ENCODE results near the gene PSAT1. TPM values are rescaled to one million over a fixed set of nuclear protein-coding genes. Genes with fewer than 3 reads are reported as not detected.

PSAT1 gene
- total RNA-seq, 1 experiment from 2014 or later, result 179 TPM

DNA sequence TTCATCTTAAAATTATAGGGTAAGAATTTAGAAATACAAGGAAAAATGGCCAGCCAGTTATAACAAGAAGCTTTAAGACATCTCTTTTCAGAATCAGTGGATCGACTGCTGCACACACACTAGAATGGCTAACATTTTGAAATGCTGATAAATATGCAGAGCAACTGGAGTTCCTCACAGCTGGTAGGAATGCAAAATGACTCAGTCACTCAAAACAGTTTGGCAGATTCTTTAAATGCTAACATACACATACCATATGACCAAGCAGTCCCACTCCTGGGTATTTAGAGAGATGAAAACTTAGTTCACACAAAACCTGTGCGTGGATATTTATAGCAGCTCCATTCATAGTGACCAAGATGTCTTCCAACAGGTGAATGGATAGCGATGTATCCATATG lies 23.2 kb upstream of the PSAT1 start:
- no peak for TF ChIP-seq EZH2 (IDR thresholded peaks at IDR 0.05; ENCODE audit: borderline replicate concordance, low read depth, low read length, poor library complexity, severe bottlenecking)
- TF ChIP-seq, protein P1, sequence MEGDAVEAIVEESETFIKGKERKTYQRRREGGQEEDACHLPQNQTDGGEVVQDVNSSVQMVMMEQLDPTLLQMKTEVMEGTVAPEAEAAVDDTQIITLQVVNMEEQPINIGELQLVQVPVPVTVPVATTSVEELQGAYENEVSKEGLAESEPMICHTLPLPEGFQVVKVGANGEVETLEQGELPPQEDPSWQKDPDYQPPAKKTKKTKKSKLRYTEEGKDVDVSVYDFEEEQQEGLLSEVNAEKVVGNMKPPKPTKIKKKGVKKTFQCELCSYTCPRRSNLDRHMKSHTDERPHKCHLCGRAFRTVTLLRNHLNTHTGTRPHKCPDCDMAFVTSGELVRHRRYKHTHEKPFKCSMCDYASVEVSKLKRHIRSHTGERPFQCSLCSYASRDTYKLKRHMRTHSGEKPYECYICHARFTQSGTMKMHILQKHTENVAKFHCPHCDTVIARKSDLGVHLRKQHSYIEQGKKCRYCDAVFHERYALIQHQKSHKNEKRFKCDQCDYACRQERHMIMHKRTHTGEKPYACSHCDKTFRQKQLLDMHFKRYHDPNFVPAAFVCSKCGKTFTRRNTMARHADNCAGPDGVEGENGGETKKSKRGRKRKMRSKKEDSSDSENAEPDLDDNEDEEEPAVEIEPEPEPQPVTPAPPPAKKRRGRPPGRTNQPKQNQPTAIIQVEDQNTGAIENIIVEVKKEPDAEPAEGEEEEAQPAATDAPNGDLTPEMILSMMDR (conservative IDR thresholded peaks at IDR 0.05; ENCODE audit: low read depth, low read length), result no peak
- Histone ChIP-seq H3K36me3 (ENCODE audit: insufficient read depth, low read length, poor library complexity, severe bottlenecking) (peaks cover 20% of the 10 kb centered on the region), H3K9me3 (ENCODE audit: low read depth, low read length, poor library complexity, severe bottlenecking) (no peaks in the 10 kb centered on the region), H3K4me3 (ENCODE audit: low read depth, low read length, poor library complexity, severe bottlenecking) (no peak overlapping the region), H3K27me3 (replicated peaks; ENCODE audit: insufficient read depth, low read depth, low read length, poor library complexity) (no peaks in the 10 kb centered on the region), H3K4me1 (ENCODE audit: insufficient read depth, low read length, poor library complexity, severe bottlenecking) (no peaks in the 10 kb centered on the region), H3K27ac (ENCODE audit: low read depth, low read length, poor library complexity, severe bottlenecking) (no peak overlapping the region)
- no peak for DNase-seq (ENCODE audit: low spot score)
- CTCF ChIA-PET, result no interaction called here
- BruUV-seq (replicated peaks), result no TSS peak
- intact Hi-C loops (cut with micrococcal nuclease; ENCODE audit: unreplicated experiment), result no loop called here
- POLR2A ChIA-PET (ENCODE audit: low non-redundant PET), result no interaction called here

GRCh38 chr9:78278177-78278777 lies 18.6 kb upstream of the PSAT1 start:
- ChIA-PET CTCF (no interaction called here), POLR2A (ENCODE audit: low non-redundant PET) (interaction anchor here (1.0 kb wide), 1 partner anchor 19 kb away, joined by 4 read pairs; the partner anchor contains the start of gene PSAT1)
- no peak for DNase-seq (ENCODE audit: low spot score)
- intact Hi-C loops (cut with micrococcal nuclease; ENCODE audit: unreplicated experiment), result no loop called here
- H3K27me3 ChIP-seq (replicated peaks; ENCODE audit: insufficient read depth, low read depth, low read length, poor library complexity), result no peaks in the 10 kb centered on the region
- no peak overlapping the region for H3K27ac ChIP-seq (ENCODE audit: low read depth, low read length, poor library complexity, severe bottlenecking)
- no peaks in the 10 kb centered on the region for H3K36me3 ChIP-seq (ENCODE audit: insufficient read depth, low read length, poor library complexity, severe bottlenecking)
- H3K4me1 ChIP-seq (ENCODE audit: insufficient read depth, low read length, poor library complexity, severe bottlenecking), result peaks cover 7% of the 10 kb centered on the region
- H3K4me3 ChIP-seq (ENCODE audit: low read depth, low read length, poor library complexity, severe bottlenecking), result no peak overlapping the region
- no TSS peak for BruUV-seq (replicated peaks)
- H3K9me3 ChIP-seq (ENCODE audit: low read depth, low read length, poor library complexity, severe bottlenecking), result no peaks in the 10 kb centered on the region
- TF ChIP-seq, protein P1 (conservative IDR thresholded peaks at IDR 0.05; ENCODE audit: low read depth, low read length), result no peak
- TF ChIP-seq EZH2 (IDR thresholded peaks at IDR 0.05; ENCODE audit: borderline replicate concordance, low read depth, low read length, poor library complexity, severe bottlenecking), result no peak

- ChIA-PET POLR2A (ENCODE audit: low non-redundant PET) (interaction anchor here (0.6 to 1.0 kb wide), 2 partner anchors 18 to 40 kb away, joined by 3 to 4 read pairs; partner anchors contain the start of gene PSAT1), CTCF (no interaction called here)
Observed at GRCh38 chr9:78278801-78279200, 18.1 kb upstream of the PSAT1 start.

More at GRCh38 chr9:78278801-78279200, 18.1 kb upstream of the PSAT1 start:
- H3K4me1 ChIP-seq (ENCODE audit: insufficient read depth, low read length, poor library complexity, severe bottlenecking), result peaks cover 7% of the 10 kb centered on the region
- BruUV-seq (replicated peaks), result no TSS peak
- H3K27ac ChIP-seq (ENCODE audit: low read depth, low read length, poor library complexity, severe bottlenecking), result no peak overlapping the region
- no peaks in the 10 kb centered on the region for H3K36me3 ChIP-seq (ENCODE audit: insufficient read depth, low read length, poor library complexity, severe bottlenecking)
- H3K9me3 ChIP-seq (ENCODE audit: low read depth, low read length, poor library complexity, severe bottlenecking), result no peaks in the 10 kb centered on the region
- H3K27me3 ChIP-seq (replicated peaks; ENCODE audit: insufficient read depth, low read depth, low read length, poor library complexity), result no peaks in the 10 kb centered on the region
- no peak for DNase-seq (ENCODE audit: low spot score)
- intact Hi-C loops (cut with micrococcal nuclease; ENCODE audit: unreplicated experiment), result no loop called here
- H3K4me3 ChIP-seq (ENCODE audit: low read depth, low read length, poor library complexity, severe bottlenecking), result no peak overlapping the region
- TF ChIP-seq, protein P1 (conservative IDR thresholded peaks at IDR 0.05; ENCODE audit: low read depth, low read length), result no peak
- no peak for TF ChIP-seq EZH2 (IDR thresholded peaks at IDR 0.05; ENCODE audit: borderline replicate concordance, low read depth, low read length, poor library complexity, severe bottlenecking)
